GM18499 (cell line): ENCODE measurements around the gene TBL1XR1.
"Not testable (repeated sequence)": the region's sequence is repeated elsewhere in the genome, so short reads cannot be mapped to it uniquely, and the experiment has no call there.

Experiments
- ATAC-seq: cut with Tn5 transposase; IDR thresholded peaks from one replicate; pipeline ENCODE4 v1.9.1; 2021; ENCODE audit warnings: moderate number of reproducible peaks; ENCODE audit not compliant: insufficient read depth, unreplicated experiment

Gene TBL1XR1

DNA sequence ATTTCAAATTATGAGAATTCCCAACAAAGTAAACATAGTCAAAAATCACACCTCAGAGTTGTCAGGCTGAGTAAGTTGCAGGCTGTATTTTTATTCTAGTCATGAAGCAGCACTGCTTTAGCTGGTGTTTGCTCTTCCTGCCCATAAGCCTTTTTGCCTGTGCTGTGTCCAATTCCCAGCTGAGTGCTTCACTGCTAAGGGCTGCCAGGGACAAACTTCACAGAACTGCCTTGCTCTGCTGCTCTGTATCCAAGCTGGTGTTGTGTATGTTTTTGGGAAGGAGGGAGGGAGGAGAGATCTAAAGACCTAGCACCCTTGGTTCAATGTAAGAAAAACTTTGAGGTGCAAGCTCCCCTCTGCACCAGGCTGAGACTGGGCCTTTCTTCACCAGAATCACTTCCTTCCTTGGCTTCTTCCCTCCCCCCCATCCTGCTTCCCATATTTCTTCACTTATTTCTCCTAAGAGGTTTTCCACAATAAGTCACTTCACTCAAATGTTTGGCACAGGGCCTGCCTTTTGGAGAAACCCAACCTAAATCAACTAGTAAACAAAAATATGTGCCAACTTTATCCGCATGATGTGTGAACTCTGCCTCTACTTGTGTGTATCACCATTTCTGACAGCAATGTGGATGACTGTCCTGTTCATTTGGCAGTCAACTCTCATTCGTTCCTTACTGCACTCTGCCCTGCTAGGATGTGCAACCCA, 156.1 kb downstream of the TBL1XR1 start:
- ATAC-seq = no peak

- ATAC-seq = no peak
These were observed 157.6 kb downstream of the TBL1XR1 start for GRCh38 chr3:177039490-177040274.

GRCh38 chr3:177037241-177037640, 160.0 kb downstream of the TBL1XR1 start:
- ATAC-seq = no peak

DNA sequence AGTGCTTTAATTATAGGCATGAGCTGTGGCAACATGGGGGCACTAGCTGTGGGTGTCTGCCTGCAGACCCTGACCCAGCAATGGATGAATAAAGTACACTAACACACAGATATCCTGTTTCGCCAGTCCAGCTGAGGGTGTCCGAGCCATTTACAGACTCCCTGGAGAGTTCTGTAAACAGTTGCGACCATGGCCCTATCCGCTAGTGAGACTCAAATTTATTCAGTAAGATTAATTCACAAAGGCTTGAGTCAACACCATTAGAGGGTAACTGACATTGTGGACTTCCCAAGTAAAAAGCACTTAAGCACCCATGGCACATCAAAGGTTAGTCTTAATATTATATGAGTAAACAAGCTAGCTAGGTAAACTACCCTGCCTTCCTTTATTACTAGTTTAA, 161.6 kb downstream of the TBL1XR1 start:
- no peak for ATAC-seq

- ATAC-seq = no peak
These were observed 162.3 kb downstream of the TBL1XR1 start for GRCh38 chr3:177034832-177035475.

GRCh38 chr3:177026505-177027277, 170.6 kb downstream of the TBL1XR1 start:
- no peak for ATAC-seq

- ATAC-seq = no peak
These were observed 181.4 kb downstream of the TBL1XR1 start for GRCh38 chr3:177015881-177016280.

- no peak for ATAC-seq
These were observed 183.5 kb downstream of the TBL1XR1 start for GRCh38 chr3:177013681-177014280.

DNA sequence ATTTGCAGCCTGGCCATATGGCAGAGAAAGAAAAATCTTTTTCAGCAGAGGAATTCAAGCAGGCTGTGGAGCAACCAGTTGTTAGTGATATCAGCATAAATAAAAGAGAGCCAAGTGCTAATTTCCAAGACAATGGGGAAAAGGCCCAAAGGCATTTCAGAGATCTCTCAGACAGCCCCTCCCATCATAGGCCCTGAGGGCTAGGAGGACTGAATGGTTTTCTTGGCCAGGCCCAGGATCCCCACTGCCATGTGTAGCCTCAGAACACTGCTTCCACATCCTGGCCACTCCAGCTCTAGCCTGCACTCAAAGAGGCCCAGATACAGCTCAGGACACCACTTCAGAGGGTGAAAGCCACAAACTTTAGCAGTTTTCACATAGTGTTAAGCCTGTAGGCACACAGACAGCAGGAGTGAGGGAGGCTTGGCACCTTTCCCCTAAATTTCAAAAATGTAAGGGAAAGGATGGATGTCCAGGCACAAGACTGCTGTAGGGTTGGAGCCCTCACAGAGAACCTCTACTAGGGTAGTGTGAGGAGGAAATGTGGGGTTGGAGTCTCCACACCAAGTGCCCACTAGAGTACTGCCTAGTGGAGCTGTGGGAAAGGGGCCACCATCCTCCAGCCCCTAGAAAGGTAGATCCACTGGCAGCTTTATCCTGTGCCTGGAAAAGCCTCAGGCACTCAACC, 191.4 kb downstream of the TBL1XR1 start:
- ATAC-seq = no peak

- not testable (repeated sequence) for ATAC-seq
These were observed 197.1 kb downstream of the TBL1XR1 start for GRCh38 chr3:177000159-177000558.

- ATAC-seq = no peak
These were observed 201.3 kb downstream of the TBL1XR1 start for GRCh38 chr3:176995946-176996345.

DNA sequence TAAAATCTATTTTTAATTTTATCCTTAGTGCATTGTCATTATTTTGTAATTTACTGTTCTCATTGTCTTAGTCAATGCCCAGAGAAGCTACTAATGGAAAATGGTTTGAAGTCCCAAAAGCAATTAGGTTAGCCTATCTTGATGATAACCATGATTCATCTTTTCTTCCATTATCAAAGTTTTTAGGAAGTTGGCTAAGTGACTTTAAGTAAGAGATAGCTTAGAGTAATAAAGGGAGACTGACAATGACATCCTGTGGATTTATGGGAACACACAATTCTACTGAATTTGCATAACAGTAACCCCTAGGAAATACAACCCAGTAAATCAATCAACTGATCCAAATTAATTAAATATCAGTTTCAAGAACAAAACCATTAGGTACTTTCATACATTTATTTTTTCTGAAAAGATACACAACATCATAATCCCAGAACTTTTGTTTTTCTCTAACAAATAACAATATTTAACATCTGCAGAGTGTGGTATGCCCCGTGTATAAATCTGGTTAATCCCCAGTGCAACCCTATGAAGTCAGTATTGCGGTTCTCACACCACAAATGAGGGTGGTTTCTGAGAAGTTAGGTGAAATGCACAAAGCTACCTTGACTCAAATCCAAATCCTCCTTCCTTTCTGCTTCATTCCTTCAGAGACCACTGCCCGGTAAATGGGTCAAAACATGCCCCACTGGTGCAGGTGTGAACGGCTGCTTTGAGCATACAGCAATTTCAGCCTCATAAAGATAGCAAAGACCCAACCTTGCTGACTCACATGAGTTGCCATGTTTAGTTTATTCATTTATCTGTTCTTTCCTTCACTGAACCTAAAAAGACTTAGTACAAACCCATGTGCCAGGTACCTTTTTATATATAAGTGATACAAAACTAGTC, 202.1 kb downstream of the TBL1XR1 start:
- ATAC-seq = no peak

DNA sequence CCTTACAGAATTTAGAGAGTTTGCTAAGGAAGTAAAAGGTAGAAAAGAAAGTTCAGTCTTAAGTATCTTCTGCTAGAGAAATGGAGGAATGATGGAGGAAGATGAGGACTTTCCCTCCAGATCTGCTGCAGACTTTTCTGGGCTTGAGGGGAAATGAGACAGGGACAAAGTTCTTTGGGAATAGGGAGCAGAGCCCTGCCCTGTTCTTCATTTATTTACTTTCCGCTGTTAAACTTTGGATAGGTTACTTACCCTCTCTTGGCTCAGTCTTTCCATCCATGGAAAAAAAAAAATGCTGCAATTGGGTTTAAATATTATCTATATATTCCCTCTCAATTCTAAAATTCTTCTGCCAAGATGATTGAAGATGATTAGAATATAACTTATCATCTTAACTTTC, 202.9 kb downstream of the TBL1XR1 start:
- no peak for ATAC-seq

GRCh38 chr3:176992978-176993377, 204.3 kb downstream of the TBL1XR1 start:
- ATAC-seq = no peak

GRCh38 chr3:176992565-176992964, 204.7 kb downstream of the TBL1XR1 start:
- no peak for ATAC-seq

- ATAC-seq = no peak
These were observed 208.5 kb downstream of the TBL1XR1 start for GRCh38 chr3:176988795-176989194.

- no peak for ATAC-seq
These were observed 209.2 kb downstream of the TBL1XR1 start for GRCh38 chr3:176987901-176988650.

- no peak for ATAC-seq
These were observed 218.8 kb downstream of the TBL1XR1 start for GRCh38 chr3:176978441-176978840.
